Hematopoietic multipotent progenitor cell (in vitro differentiated cells): Measurements from ENCODE around the gene SCUBE2. TPM values are rescaled to one million over a fixed set of nuclear protein-coding genes. Genes with fewer than 3 reads are reported as not detected.
A peak's percentile ranks its signal among the peaks of the same experiment; 100 is the strongest.
"Not testable (repeated sequence)": the region's sequence is repeated elsewhere in the genome, so short reads cannot be mapped to it uniquely, and the experiment has no call there.

Experiments
- DNase-seq, 3 donors: peaks; one replicate each; pipeline ENCODE4 v3.0.0-alpha.2; 2011 to 2015; ENCODE audit warnings: low read depth in 2 of 3, low spot score in 2 of 3
- total RNA-seq: library from RNA; depleted of rRNA; stranded (reverse); fragments of >200 nt; gene quantifications from one replicate; pipeline ENCODE4 v1.2.3, GENCODE V29; 2012

Gene SCUBE2
- total RNA-seq, 1 donor = 0.27 TPM

GRCh38 chr11:9014826-9015225 is 76.6 kb downstream of the SCUBE2 start:
- DNase-seq = no peak

DNA sequence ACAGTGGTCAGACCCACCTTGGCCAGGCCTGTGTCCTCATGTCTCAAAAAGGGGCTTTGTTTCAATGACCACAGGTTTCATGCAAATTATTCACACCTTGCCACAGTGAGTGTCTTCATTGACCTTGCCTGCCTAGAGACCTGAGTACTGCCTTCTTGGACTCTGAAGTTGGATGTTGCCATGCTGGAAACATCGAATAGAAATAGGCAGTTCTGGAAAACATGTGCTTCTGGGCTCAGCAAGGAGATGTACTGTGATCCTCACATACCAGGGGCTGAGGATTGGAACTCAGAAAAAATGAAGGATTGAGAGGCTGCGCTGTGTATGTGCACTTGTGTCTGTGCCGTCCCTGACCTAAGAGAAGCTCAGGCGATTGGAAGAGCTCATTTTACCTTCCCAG is 78.0 kb downstream of the SCUBE2 start:
- DNase-seq = no peak

DNA sequence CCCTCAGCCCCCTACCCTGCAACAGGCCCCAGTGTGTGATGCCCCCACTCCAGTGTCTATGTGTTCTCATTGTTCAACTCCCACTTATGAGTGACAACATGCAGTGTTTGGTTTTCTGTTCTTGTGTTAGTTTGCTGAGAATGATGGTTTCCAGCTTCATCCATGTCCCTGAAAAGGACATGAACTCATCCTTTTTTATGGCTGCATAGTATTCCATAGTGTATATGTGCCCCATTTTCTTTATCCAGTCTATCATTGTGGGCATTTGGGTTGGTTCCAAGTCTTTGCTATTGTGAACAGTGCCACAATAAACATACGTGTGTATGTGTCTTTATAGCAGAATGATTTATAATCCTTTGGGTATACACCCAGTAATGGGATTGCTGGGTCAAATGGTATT is 81.9 kb downstream of the SCUBE2 start:
- DNase-seq = not testable (repeated sequence)

DNA sequence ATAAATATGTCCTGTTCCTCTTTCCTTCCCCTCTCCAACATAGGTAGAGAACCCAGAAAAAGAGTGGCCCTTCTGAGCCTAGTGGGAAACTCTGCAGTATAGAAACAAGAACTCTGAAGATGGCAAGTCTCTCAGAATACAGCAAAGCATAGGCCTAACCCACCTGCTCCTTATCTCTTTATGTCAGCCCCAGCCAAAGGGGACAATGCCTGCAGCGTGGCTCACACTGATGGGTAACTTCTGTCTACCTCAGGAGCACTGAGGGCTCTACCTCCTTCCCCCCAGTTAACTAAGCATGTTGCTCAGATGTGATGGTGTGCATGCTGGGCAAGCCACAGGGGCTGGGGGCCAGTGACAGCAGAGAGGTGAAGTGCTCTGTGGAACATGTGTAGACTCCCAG is 82.7 kb downstream of the SCUBE2 start:
- no peak for DNase-seq

DNA sequence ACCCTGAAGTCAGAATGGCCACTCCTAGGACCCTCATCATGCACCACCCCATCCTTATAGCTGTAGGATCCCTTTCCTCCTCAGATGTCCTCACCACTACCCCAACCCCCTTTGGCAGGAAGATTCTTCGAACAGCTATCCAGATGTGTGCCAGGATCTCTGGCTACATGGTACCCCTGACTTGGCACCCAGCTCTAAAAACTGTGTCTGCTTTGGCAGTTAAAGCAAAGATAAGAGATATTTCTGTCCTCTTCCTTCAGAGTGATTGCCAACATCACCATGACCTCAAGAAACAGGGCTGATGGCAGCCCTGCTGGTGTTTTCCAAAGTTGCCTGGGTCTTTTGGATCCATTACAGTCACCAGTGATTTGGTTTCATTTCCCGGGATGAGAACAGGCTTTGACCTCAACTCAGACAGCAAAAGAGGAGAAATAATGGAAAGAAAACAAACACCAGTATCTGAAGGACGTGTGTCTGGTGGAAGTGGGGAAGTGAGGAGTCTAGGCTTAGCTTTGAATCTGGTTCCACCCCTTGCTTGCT is 83.3 kb downstream of the SCUBE2 start:
- no peak for DNase-seq

DNA sequence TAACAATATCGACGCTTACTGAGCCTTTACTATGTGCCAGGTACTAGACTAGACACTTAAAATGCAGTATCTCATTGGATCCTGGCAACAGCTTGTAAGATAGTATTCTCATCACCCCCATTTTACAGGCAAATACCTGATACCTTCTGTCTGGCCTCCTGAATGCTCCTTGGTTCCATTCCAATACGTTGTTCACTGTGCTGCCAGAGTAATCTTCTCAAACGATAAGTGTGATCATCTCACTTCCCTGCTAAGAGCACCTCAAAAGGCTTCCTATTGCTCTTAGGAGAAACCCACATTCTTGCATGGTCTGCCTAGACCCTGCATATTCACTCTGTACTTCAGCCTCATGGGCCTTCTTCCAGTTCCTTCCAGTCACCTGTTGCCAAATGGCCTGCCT is 86.3 kb downstream of the SCUBE2 start:
- DNase-seq = no peak

DNA sequence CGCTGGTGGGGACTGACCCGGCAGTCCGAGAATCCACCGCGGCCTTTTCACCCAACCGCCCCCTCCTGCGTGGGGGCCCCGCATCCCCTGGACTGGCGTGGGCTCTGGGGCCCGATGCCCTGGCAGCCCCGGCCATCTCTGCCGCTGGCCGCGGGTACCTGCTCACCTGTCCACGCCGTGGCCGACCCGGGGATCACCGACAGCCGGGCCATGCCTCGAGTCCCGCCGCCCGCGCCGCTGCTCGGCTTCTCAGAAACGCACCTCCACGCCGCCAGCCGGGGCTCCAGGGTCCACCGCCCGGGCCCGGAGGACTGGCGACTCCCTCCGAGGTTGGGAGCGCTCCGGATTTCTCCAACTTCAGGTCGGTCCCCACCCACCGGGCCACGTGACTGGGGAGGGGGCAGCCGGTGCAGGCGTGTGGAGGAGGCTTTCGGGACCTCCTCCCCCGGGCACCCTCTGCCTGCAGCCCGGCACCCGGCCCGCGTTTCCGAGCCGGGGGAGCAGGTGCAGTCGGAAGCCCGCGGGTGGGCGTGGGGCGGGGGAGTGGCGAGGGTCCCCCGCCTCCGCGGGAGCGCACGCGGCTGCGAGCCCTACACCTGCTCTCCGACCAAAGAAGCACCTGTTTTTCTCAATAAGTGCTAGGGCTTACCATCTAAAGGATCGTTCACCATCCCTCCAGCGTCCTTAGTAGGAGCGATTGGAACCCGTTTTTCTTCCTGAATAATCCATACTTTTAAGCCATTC is 87.0 kb downstream of the SCUBE2 start:
- DNase-seq = no peak

GRCh38 chr11:9003573-9004182 is 87.7 kb downstream of the SCUBE2 start, which contains the start of gene NRIP3:
Gene NRIP3 (minus strand): TSS chr11:9004001. CDS start chr11:9003935, 66 bp downstream.
- peak; percentile 70 to 83 (median 82) for DNase-seq

- DNase-seq = no peak
Observed at GRCh38 chr11:9002920-9003572, 88.4 kb downstream of the SCUBE2 start.

- DNase-seq = peak in 2 of 3 donors; percentile 73 to 77
Observed at GRCh38 chr11:9001736-9002135, 89.7 kb downstream of the SCUBE2 start.

DNA sequence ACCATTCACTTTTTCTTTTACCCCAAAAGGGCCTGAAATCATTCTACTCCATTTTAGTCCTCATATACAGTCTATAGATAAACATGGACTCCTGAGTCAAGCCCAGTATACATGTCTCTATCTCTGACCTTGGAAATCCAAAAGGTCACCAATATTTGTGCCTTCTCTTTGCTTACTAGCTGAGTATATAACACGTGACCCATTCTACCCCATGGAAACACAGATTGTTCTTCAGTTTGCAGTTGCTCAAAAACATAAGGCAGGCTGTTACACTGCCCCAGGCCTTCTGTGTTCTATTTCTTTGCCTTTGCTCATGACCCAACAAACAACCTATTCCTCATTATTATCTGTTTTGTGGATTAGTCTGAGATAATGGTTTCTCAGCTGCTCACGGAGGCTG is 93.4 kb downstream of the SCUBE2 start:
- DNase-seq = no peak

- DNase-seq = no peak
Observed at GRCh38 chr11:8997451-8997850, 93.9 kb downstream of the SCUBE2 start.

GRCh38 chr11:8989453-8989852 is 101.9 kb downstream of the SCUBE2 start:
- no peak for DNase-seq

DNA sequence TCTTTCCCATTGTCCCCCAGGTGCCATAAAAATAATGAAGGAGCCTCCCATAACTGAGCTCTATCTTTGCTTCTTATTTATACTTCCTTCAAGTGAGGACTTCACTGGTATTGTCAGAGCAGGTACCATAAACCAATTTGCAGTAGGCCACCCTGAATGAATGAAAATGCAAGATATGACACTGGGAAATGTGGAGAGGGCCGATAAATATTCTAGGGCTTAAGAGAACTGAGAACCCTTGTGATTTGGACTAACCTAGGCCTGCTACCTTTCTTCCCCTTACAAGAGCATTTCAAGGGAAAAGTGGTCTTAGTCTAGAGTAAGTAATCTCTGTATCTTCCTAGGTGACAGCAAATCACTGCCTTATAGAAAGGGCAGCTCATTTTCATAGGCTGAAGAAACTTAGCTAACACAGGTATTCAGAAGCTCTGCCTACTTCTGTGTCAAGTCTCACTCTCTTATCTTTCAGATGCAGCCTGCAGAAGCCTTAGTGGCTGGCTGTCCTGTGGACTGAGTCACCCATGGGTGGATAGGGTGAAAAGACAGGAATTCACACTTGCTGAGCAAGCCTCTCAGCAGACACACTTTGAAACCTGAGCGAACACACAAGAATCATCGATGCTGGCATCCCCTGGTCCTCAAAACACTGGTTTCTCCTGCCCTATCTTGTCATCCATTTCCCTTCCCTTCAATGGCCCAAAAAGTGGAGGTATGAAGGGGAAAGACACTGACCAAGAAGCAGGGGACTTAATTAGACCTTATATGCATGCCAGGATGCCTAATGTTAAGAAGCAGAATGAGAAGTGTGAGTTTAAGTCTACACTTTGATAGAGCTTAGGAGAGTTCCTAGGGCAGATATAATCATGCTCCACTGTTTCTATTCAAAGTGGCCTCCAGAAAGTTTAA is 102.8 kb downstream of the SCUBE2 start:
- DNase-seq = no peak

DNA sequence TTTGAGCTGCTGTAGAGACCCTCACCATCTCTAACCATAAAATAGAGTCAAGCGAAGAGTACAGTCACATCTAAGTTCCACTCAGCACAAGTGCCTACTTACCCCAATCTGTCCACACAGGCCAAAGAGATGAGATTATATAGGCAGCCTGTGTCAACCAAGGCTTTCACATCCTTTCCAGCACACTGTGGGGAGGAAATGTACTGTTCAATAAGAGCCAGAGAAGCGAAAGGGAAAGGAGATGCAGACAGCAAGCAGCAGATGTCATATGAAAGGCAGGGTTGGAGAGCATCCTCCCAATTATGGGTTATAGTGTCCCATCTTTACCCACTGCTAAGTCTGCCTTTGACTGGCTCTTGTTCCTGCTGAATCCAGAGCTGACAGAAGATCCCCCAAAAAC is 104.0 kb downstream of the SCUBE2 start:
- DNase-seq = no peak

DNA sequence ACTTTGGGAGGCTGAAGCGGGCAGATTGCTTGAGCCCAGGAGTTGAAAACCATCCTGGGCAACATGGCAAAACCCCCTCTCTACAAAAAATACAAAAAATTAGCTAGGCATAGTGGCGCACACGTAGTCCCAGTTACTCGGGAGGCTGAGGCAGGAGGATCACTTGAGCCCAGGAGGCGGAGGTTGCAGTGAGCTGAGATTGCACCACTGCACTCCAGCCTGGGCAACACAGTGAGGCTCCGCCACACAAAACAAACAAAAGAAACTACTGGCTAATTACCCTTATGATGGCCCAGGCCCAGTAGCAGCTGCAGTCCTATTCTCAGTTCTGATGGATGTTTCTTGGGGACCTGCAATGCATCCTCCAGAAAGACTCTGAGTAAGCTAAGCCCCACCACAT is 104.6 kb downstream of the SCUBE2 start:
- not testable (repeated sequence) for DNase-seq

DNA sequence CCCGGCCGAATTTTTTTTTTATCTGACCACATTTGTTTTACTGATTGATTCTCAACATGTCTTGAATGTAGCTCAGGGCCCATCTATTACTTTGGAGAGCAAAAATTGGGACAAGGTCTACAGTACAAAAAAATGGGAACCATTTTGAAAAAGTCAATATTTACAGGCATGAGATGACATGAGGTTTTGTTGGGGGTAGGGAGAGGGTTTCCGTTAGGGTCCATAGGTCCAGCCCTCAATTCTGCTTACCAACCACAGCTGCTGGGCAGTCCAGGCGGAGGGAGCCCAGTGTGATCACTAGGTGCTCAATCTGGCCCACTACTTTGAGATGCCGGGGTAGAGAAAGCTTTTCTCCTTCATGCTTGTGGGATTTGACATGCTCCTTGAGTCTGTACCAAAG is 105.9 kb downstream of the SCUBE2 start:
- no peak for DNase-seq

DNA sequence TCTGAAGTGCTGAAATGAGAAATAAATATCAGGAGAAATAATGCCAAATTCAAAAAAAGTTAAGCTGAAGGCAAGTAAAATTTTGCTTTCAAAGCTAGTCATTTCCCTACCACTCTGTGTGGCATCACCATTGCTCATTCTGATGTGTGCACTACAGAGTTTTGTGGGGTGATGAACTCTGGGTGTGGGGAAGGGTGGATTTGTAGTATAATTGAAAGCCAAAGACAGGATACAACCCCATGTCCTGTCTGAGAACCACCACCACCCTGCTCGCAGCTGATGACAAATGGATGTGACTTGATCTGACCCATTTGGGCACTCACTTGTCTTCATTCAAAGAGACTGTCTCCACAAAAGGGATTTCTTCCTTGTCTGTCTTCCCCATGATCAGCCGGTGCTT is 107.8 kb downstream of the SCUBE2 start:
- no peak for DNase-seq

DNA sequence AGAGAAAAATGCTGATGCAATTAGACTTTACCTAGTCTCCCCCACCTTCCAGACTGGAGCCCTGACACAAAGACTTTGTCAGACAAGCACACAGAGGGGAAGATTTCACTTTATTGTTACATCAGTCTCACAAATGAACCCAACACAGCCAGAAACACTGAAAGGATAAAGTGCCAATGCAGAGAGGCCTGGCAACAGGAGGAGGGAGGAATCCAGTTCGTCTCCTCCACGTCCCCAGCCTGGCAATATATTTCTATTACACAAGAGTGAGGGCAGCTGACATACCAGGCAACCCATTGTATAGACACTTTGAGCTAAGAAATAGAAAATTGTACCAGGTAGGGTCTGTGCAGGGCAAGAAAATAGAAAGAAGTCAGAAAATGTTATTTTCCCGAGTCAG is 110.9 kb downstream of the SCUBE2 start:
- DNase-seq = no peak

- not testable (repeated sequence) for DNase-seq
Observed at GRCh38 chr11:8979365-8979764, 112.0 kb downstream of the SCUBE2 start.

DNA sequence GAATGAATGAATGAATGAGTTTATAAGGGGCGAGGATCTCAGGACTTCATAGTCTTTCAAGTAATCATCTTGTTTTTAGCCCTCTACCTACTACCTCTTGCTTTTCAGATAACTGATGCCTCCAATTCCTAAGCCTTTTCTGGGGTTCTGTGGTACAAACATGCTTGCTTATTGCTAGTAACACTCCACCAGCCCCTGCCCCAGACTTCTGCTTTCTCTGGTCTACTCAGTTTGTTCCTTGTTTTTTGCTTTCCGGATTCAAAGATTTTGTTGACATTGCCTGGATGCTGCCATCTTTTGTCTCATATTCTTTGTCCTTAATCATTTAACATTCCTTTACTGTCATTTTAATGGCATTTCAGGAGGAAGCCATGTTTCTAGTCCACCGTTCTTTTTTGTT is 118.3 kb downstream of the SCUBE2 start:
- DNase-seq = no peak
